Measurements from ENCODE around the gene SMCO2. TPM values are rescaled to one million over a fixed set of nuclear protein-coding genes. Genes with fewer than 3 reads are reported as not detected.
A peak's percentile ranks its signal among the peaks of the same experiment; 100 is the strongest.

SMCO2 gene
- total RNA-seq, 1 donor: not detected

- H3K4me3 ChIP-seq (ENCODE audit: low read depth, low read length): no peak overlapping the region
- no peak for TF ChIP-seq CTCF (IDR thresholded peaks at IDR 0.05; ENCODE audit: insufficient read depth, low read length)
- no peak for DNase-seq (ENCODE audit: low read depth)
These were observed 22.7 kb downstream of the SMCO2 start for GRCh38 chr12:27469176-27469736.

- no peak for DNase-seq (ENCODE audit: low read depth)
- no peak overlapping the region for H3K4me3 ChIP-seq (ENCODE audit: low read depth, low read length)
- TF ChIP-seq CTCF (IDR thresholded peaks at IDR 0.05; ENCODE audit: insufficient read depth, low read length): no peak
These were observed 26.1 kb downstream of the SMCO2 start for GRCh38 chr12:27472604-27473003.

GRCh38 chr12:27474344-27474743 lies 27.8 kb downstream of the SMCO2 start:
- DNase-seq (ENCODE audit: low read depth): peak; percentile 79
- no peak overlapping the region for H3K4me3 ChIP-seq (ENCODE audit: low read depth, low read length)
- no peak for TF ChIP-seq CTCF (IDR thresholded peaks at IDR 0.05; ENCODE audit: insufficient read depth, low read length)

GRCh38 chr12:27477049-27477448 lies 30.5 kb downstream of the SMCO2 start:
- TF ChIP-seq CTCF (IDR thresholded peaks at IDR 0.05; ENCODE audit: insufficient read depth, low read length): no peak
- DNase-seq (ENCODE audit: low read depth): no peak

GRCh38 chr12:27478949-27479348 lies 32.4 kb downstream of the SMCO2 start:
- H3K4me3 ChIP-seq (ENCODE audit: low read depth, low read length): no peak overlapping the region
- no peak for DNase-seq (ENCODE audit: low read depth)
- no peak for TF ChIP-seq CTCF (IDR thresholded peaks at IDR 0.05; ENCODE audit: insufficient read depth, low read length)

More at GRCh38 chr12:27477049-27477448, 30.5 kb downstream of the SMCO2 start:
- H3K4me3 ChIP-seq (ENCODE audit: low read depth, low read length): no peak overlapping the region

GRCh38 chr12:27480016-27480415 lies 33.5 kb downstream of the SMCO2 start:
- no peak for TF ChIP-seq CTCF (IDR thresholded peaks at IDR 0.05; ENCODE audit: insufficient read depth, low read length)
- no peak for DNase-seq (ENCODE audit: low read depth)

GRCh38 chr12:27486961-27487360 lies 40.4 kb downstream of the SMCO2 start:
- DNase-seq (ENCODE audit: low read depth): no peak

More at GRCh38 chr12:27480016-27480415, 33.5 kb downstream of the SMCO2 start:
- no peak overlapping the region for H3K4me3 ChIP-seq (ENCODE audit: low read depth, low read length)

More at GRCh38 chr12:27486961-27487360, 40.4 kb downstream of the SMCO2 start:
- H3K4me3 ChIP-seq (ENCODE audit: low read depth, low read length): no peak overlapping the region
- TF ChIP-seq CTCF (IDR thresholded peaks at IDR 0.05; ENCODE audit: insufficient read depth, low read length): no peak

Measured in fibroblast of the aortic adventitia (primary cell).